HG02571 (cell line): Measurements from ENCODE around the gene FECH.
"Not testable (repeated sequence)": the region's sequence is repeated elsewhere in the genome, so short reads cannot be mapped to it uniquely, and the experiment has no call there.

Source experiments
- ATAC-seq: cut with Tn5 transposase; IDR thresholded peaks from one replicate; pipeline ENCODE4 v1.9.1; 2021; ENCODE audit warnings: mild to moderate bottlenecking, moderate library complexity; ENCODE audit not compliant: unreplicated experiment

Gene FECH

GRCh38 chr18:57533006-57533867 is 53.3 kb downstream of the FECH start:
- ATAC-seq = no peak

GRCh38 chr18:57529151-57529550 is 57.4 kb downstream of the FECH start:
- ATAC-seq = no peak

GRCh38 chr18:57527556-57528229 is 58.8 kb downstream of the FECH start:
- no peak for ATAC-seq

GRCh38 chr18:57523171-57523956 is 63.1 kb downstream of the FECH start:
- no peak for ATAC-seq

GRCh38 chr18:57522348-57522747 is 64.2 kb downstream of the FECH start:
- not testable (repeated sequence) for ATAC-seq

GRCh38 chr18:57519668-57520424 is 66.7 kb downstream of the FECH start:
- no peak for ATAC-seq

- no peak for ATAC-seq
Observed at GRCh38 chr18:57518533-57518932, 68.0 kb downstream of the FECH start.

GRCh38 chr18:57516056-57516455 is 70.4 kb downstream of the FECH start:
- no peak for ATAC-seq

- no peak for ATAC-seq
Observed at GRCh38 chr18:57505231-57505630, 81.3 kb downstream of the FECH start.

- no peak for ATAC-seq
Observed at GRCh38 chr18:57502624-57503023, 83.9 kb downstream of the FECH start.

- no peak for ATAC-seq
Observed at GRCh38 chr18:57498682-57499256, 87.7 kb downstream of the FECH start.
